ENCODE data around the gene MCRIP2.
"Not testable (repeated sequence)": the region's sequence is repeated elsewhere in the genome, so short reads cannot be mapped to it uniquely, and the experiment has no call there.

The MCRIP2 gene, protein sequence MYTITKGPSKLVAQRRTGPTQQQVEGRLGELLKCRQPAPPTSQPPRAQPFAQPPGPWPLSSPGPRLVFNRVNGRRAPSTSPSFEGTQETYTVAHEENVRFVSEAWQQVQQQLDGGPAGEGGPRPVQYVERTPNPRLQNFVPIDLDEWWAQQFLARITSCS
- 13.9 to 30.7 (median 17.2) reads per million in 4 experiments for total RNA-seq

DNA sequence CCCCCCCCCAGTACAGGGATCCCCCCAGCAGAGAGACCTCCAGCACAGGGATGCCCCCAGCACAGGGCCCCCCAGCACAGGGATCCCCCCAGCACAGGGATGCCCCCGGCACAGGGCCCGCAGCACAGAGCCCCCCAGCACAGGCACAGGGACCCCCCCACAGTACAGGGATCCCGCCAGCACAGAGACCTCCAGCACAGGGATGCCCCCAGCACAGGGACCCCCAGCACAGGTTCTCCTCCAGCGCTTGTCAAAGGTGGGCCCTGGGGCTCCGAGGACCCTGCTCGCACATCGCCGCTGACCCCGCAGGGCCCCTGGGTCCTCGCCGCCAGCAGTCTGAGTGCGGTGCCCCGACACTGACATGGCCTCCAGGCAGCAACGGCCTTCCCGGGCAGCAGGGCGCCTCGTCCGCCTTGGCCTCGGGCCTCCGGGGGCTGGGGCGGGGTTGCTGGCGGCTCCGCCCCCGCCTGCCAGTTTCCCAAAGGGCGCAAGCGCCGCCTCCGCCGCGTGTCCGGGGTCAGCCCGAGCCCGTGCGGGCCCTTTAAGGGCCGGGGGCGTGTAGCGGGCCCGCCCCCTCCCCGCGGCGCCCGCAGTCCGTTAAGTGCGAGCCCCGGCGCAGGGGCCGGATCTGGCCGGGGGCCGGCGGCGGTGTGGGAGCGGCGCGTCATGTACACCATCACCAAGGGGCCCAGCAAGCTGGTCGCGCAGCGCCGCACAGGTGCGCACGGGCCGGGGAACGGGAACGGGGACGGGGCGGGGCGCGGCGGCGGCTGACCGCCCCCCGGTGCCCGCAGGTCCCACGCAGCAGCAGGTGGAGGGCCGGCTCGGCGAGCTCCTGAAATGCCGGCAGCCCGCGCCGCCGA is at the start of gene MCRIP2:
TSS of gene MCRIP2 (plus strand) at position 503 of the 863 bp plus-strand sequence. CDS start at position 667, 164 bp downstream.
- peak; percentile 44 for DNase-seq

DNA sequence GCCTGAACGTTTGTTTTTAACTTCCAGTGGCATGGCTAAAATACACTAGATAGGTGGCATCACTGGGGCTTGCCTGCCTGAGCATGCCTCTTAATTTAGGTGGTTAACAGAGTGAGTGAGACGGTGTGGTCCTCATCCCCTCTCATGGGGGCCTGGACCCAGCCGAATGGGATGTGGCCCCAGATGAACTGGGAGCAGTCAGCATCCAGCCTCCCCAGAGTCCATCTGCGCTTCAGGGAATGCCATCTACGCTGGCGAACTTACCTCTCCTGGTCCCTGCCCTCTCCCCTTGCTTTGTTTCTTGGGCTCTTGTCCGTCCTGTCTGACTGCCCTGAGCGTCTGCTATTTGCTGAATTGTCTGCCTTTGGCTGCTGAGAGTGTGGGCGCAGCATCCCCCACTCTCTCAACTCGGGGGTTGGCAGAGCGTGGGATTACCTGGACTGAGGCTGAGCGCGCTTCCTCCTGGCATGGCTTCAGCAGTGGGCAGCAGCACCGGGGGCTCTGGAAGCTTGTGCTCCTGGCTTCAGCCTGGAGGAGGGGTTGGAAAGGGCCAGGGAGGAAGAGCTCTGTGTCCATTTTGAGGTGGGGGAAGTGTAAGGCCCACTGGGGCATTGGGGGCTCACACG is 49.6 kb upstream of the MCRIP2 start:
- no peak for DNase-seq

DNA sequence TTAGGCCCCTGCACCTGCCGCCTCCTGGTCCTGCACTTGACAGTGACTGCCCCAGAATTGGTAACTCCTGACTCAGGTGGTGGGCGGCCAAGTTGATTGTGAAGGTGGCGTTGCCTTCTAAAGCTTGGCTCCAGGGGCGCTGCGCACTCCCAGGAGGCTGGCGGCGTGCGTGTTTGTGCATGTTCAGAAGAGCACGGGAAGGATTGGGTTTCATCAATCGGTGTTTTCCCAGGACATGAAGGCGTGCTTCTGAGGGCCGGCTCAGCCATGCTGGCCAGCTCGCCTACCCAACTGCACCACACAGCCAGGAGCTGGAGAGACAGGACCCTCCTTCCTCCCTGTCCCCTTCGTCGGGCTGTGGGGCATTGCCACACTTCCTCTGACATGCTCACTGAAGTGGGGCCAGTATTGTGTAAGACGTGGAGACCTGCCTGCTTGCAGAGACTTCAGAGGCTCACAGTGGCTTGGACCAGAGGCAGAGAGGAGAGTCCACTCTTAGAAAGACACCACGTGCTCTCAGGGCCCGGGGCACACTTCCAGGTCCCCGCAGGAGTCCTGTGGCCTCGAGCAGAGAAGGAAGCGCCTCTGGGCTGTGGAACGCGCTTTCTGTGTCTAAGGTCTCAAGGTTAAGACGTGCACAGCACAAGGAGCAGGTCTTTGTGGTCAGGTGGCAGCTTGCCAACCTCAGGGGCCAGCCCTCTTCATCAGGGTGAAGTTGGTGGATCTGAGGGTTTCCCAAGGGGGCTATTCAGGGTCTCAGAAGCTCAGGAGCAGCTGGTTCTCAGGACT is 48.9 kb upstream of the MCRIP2 start:
- no peak for DNase-seq

DNA sequence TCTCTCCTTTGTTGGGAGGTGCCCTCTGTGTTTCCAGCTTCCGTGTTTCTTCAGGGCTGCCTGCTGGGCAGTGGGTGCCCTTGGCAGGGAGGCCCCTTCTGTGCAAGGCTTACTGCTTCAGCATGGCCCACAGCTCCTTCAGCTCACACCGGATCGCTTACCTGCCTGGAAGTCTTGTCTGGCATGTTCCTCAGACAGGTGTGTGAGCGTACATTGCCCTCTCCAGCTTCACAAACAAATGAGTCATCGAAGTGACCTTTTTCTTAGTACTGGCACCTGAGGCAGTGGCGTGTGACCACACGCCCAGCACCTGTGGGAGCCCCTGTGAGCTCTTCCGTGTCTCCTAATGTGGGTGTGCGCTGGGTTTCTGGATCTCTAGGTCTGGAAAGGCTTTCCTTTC is 48.2 kb upstream of the MCRIP2 start:
- DNase-seq: no peak

DNA sequence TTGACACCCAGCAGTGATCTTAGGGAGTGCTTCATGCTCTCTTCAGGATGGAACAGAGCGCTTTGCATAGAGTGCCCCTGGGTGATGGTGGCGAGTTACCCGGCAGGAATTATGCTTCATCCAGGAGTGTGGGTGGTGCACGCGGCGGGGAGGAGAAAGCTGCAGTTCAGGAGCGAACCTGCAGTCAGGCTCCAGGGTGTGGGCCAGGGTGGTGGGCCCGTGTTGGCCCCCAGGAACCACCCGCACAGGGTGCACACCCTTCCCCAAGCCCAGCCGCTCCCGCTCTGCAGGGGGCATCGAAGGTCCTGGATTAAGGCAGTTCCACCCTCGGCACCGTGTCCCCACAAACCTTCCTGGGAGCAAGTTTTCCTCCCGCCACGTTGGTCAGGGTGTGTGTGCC is 47.8 kb upstream of the MCRIP2 start:
- no peak for DNase-seq

DNA sequence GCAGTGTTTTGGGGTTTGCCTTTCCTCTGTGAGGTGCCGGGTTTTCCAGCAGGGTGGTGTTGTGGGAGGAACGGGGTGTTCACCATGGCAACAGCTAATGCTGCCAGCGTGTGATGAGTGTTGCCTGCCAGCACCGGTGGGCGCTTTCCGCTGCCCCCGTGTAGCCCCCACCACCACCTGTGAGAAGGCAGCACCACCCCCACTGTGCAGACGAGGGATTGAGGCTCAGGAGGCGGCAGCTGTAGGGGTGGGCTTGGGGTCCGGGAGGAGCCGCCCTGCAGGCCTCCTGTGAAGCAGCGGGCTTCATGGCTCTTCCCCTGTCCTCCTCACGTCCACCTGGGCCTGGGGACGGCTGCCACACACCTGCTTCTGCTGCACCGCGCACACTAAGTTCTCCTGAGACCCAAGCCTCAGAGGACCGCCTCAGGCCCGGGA is 46.5 kb upstream of the MCRIP2 start:
- DNase-seq: no peak

DNA sequence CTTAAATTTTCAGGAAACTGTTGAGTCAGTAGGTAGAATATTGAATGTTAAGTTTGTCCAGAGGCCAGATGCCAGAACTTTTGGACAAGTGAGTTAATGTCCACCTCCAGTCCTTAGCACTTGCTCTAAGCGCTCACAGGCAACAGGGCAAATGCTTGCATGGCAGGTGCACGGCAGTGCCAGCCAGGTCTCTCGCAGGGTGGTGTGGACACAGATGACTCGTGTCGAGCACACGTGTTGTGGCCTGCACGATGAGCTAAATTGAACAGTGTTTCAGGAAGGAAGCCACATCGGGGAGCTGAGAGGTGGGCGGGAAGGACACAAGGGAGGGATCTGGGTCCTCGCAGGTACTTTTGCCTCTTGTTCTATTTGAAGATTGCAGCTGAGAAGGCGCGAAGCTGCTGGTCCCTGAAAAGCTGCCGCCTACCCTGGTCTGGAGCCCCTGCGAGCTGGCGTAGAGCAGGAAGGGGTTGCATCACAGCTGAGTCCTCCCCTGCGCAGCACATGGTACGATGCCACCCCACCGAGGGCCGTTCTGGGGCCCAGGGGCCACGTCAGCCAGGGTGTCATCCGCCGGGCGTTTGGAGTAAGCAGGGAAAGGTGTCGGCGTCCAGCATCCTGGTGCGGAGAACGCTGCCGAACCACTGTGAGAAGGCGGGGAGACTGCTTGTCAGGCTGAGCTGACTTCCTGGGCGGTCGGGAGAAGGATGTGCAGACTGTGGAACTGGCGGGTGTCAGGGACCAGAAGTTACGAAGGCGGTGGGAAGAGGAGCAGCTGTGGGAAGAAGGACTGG is 45.5 kb upstream of the MCRIP2 start:
- DNase-seq: no peak

DNA sequence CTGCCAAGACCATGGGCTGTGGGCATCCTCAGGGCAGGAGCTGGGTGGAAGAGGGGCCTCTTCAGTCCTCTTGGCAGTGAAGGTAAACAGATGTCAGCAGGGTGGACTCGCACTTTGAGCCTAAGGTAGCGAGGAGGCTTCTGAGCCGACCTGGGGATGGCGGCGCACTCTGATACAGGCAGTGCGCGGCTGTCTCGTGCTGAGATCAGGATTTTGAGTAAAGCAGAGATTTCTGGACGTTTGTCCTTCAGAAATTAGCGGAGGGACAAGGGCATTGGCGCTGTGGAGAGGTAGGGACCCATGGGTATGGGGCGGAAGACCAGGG is 44.9 kb upstream of the MCRIP2 start:
- no peak for DNase-seq

DNA sequence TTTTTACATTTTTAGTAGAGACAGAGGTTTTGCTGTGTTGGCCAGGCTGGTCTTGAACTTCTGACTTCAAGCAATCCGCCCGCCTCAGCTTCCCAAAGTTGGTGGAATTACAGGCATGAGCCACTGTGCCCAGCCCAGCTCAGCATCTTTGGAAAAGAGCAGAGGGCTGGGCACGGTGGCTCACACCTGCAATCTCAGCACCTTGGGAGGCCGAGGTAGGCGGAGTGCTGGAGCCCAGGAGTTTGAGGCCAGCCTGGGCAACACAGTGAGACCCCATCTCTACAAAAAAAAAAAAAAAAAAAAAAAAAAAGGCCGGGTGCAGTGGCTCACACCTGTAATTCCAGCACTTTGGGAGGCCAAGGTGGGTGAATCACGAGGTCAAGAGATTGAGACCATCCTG is 44.0 kb upstream of the MCRIP2 start:
- DNase-seq: not testable (repeated sequence)

DNA sequence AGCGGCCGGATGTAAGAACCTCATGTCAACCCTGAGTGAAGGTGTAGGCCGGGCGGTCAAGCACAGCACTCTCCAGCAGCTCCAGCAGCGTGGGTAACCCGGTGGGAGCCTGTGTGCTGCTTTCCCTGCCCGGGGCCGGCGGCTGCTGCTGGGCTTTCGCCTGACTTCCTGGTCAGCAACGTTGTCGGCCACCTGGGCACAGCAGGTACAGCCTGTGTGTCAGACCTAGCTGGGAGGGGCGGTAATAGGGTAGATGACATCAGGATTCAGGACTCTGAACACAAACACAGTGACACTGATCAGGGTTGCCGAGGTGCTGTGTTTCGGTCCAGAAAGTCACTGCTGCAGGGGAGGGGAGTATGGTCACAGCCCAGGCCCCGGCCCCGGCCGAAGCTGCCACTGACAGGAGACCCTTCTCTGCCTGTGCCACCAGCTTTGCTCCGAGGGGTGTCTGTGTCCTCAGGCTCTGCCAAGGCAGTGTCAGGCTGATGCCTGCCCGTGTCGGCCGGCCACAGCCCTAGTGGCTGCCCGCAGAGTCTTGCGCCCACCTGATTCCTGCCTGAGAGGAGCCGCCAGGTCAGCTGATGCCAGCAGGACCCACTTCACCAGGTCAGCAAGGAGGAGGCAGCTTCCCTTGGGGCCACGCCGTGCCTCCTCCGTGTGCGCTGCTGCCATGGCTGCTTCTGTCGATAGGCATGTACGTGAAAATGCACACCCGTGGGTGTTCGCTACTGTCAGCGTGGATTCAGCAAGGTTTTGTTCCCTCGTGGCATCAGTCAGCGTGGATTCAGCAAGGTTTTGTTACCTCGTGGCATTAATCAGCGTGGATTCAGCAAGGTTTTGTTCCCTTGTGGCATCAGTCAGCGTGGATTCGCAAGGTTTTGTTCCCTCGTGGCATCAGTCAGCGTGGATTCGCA is 42.5 kb upstream of the MCRIP2 start:
- no peak for DNase-seq

DNA sequence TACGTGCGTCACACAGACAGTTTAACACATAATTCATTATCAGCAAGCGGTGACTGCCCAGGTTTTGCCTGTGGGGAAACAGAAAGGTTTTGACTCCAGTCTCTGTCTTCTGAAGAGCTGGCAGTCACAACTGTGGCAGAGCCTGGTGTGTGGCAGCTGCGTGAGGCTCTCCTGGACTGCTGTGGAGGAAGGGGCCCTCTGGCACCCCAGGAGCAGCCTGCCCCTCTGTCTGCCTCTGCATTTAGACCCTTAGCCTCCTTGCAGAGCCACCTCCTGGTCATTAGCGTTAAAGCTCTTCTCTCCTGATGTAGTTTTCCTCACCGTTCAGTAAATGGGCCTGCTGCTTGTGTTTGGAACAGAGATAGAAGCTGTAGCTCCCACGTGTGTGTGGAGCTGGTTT is 40.8 kb upstream of the MCRIP2 start:
- no peak for DNase-seq

DNA sequence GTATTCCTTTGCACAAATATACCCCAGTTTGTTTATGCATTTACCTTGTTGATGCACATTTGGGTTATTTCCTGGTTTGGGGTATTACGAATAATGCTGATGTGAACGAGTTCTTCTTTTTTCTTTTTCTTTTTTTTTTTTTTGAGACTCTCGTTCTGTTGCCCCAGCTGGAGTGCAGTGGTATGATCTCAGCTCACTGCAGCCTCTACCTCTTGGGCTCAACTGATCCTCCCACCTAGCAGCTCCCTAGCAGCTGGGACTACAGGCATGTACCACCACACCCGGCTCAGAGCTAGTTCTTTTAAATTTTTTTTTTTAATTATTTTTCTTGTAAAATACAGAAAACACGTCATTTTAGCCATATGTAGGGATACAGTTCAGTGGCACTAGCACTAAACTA is 37.7 kb upstream of the MCRIP2 start:
- no peak for DNase-seq

DNA sequence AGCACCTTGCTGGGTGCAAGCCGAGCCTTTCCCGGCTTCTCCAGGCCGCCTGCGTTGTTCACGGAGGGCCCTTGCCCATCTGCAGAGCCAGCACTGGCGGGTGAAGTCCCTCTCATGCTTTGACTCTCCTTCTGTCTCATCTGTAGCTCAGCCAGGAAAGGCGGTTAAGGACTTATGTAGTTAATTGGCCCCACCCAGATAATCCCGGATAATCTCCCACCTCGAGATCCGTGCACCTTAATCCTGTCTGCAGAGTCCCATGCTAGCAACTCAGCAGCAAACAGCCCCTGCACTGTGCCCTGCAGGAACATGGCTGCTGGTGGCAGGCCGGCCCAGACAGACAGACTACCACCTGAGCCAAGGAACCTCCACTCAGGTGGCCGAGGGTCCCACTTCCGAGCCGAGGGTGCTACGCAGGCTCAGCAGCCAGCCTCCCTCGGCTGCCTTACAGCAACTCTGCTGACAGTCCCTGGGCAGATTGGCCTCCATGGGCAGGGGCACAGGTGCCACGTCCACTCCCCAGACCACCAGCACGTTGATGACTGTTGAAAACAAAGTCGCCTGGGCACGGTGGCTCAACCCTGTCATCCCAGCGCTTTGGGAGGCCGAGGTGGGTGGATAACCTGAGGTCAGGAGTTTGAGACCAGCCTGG is 34.8 kb upstream of the MCRIP2 start:
- no peak for DNase-seq

DNA sequence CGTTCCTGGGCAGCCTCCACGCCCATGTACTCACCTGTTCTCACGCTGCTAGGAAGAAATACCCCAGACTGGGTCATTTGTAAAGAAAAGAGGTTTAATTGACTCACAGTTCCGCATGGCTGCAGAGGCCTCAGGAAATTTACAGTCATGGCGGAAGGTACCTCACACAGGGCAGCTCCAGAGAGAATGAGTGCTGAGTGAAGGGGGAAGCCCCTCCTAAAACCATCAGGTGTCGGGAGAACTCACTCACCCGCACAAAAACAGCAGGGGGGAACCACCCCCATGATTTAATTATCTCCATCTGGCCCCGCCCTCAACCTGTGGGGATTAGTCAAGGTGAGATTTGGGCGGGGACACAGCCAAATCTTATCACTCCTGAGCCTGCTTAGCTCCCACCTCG is 33.6 kb upstream of the MCRIP2 start:
- DNase-seq: no peak

DNA sequence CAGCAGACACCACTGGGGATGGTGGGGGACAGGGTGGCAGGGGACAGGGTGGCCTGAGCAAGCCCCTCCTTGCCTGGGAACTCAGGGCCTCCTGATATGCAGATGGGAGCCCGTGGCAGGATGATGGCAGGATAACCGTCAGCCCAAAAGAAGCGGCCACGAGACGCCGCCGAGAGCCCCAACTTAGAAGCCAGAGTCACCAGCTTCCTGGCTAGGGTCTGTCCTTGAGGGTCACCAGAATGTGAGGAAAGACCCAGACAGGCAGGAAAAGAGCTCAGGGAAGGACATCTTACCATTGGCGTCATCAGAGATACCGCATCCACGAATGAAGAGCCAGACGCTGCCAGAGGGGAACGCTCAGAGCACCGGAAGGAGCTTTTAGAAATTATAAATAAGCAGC is 32.3 kb upstream of the MCRIP2 start:
- no peak for DNase-seq

DNA sequence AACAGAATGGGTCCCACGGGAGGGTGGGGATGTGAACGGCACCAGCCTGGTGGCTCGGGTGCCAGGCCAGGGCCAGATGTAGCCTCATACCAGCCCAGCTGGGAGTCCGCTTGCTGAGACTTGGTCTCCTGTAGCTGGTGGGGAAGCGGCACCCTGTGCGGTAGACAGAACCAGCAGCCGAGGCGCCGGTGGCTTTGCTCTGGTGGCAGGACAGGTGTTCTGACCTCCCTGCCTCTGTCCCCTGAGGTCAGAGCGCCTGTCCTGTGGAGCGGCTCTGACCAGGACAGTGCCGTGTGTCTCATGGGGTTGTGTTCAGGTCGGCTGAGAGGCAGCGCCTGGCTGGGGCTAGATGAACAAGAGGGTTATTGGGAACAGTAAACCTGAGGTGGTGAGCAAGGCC is 31.6 kb upstream of the MCRIP2 start:
- DNase-seq: no peak

DNA sequence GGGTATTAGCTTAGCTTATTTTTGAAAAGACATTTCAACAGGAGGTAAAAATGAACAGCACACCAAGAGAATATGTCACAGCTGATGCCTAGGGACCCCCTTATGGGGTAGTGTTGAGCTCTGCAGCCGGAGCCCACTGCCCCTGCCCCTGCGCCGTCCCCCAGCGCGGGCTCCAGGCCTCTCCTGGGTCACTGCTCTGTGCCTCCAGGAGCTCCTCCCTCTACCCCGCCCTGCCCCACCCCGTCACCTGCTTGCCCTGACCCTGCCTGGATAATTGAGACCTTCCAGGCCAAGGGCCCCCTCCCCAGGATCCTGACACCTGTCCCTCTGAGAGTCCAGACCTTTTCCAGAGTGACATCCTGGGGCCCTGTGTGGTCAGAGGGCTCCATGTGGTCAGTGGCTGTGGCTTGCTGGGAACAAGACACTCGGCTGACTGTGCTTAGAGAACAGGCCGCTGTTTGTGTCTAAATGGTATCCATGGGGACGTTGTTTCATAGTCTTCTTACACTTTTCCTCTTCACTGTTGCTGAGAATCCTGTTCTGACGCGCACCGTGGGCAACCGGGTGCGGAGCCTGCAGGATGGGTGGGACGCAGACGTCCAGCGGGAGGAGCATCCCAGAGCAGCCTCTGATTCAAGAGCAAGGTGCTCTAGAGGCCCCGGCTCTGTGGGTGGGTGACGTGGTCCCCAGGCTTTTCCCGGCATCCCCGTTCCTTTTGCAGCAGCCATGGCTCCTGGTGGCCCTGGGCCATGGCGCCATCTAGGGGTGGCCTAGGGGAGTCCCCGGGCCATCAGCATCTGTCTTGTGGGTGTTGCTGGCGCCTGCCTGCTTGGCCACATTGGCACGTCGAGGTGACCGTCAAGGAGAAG is 30.9 kb upstream of the MCRIP2 start:
- peak; percentile 12 for DNase-seq

DNA sequence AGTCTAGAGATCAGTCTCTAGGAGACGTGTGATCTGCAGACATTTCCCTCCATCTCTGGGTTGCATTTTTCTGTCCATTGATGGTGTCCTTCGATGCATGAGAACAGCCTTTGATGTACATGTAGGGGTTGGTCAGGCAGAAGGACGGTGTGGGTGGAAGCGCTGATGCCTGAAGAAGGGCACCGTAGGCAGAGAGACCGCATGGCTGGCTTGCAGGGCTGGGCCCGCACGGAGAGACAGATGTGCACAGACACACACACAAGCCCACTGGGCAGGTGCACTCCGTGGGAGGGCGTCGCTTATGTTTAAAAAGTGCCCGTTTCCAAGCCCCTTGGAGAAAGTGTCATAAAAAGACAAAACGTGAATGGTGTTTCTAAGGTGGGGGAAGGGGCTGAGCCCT is 26.5 kb upstream of the MCRIP2 start:
- no peak for DNase-seq

DNA sequence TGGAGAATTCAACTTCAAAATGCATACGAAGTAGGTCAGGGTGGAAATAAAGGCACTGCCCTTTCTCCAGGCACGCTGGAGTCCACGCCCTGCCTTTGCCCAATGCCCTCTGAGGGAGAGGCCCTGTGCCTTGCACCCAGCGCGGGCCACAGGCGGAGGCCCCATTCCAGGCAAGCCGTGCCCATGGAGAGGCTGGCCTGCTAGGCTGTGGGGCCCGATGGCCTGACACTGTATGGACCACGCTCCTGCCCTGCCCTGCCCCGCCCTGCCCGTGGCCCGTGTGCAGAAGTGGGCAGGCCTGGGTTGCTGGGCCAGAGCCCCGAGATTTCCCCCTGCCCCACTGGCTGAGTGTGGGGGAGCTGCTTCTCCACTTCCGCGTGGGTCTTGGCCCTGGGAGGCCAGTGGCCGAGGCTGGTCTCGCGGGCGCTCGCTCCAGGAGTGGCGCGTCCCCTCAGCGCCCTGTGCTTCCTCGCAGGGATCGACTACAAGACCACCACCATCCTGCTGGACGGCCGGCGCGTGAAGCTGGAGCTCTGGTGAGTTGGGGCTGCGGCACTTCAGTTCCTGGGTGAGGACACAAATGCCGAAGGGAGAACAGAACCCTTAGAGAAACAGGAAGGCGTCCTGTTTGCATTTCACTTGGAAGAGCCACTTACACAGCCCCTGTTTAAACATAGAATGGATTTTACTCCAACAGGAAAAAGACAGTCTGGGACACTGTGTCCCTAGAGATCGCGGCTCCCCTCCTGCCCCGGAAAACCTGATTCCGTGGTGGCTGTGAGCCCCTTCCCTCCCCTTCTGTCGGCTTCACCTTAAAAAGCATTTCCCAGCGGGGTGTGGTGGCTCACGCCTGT is 24.7 kb upstream of the MCRIP2 start:
- no peak for DNase-seq

Measured in effector CD8-positive, alpha-beta T cell (primary cell).